Muscle of back (tissue), 10 donors: Measurements from ENCODE around the gene NBPF4. TPM values are rescaled to one million over a fixed set of nuclear protein-coding genes. Genes with fewer than 3 reads are reported as not detected.

ENCODE experiments used
- polyA plus RNA-seq, 10 donors: library from polyadenylated mRNA; unstranded; fragments of 120-200 nt; gene quantifications; one replicate each; pipeline ENCODE4 v1.2.1, GENCODE V29; 2013; ENCODE audit not compliant: insufficient read length in 10 of 10

NBPF4 gene
- polyA plus RNA-seq, 10 donors = 0.07 TPM; not detected in 9

Other genes with a start within 250 kb of the NBPF4 start
- 10 to 100 TPM; 32.6 to 59.9 (median 44.9) TPM for gene SLC25A24, start 43.7 kb downstream of the NBPF4 start, polyA plus RNA-seq
- not detected for gene NBPF6, start 206.3 kb upstream of the NBPF4 start, polyA plus RNA-seq